AG09319 (cell line): ENCODE measurements around the gene ACSM2A.
"Not testable (repeated sequence)": the region's sequence is repeated elsewhere in the genome, so short reads cannot be mapped to it uniquely, and the experiment has no call there.

Experiments
- DNase-seq: peaks from one replicate; pipeline ENCODE4 v3.0.0-alpha.2; 2010; ENCODE audit warnings: low read depth; ENCODE audit errors: extremely low read depth
- TF ChIP-seq, protein P1 (sequence below): IDR thresholded peaks from 2 replicates; pipeline ENCODE4 v1.5.1; 2011; ENCODE audit warnings: low read depth, mild to moderate bottlenecking, inconsistent platforms, low read length, moderate library complexity

The ACSM2A gene

DNA sequence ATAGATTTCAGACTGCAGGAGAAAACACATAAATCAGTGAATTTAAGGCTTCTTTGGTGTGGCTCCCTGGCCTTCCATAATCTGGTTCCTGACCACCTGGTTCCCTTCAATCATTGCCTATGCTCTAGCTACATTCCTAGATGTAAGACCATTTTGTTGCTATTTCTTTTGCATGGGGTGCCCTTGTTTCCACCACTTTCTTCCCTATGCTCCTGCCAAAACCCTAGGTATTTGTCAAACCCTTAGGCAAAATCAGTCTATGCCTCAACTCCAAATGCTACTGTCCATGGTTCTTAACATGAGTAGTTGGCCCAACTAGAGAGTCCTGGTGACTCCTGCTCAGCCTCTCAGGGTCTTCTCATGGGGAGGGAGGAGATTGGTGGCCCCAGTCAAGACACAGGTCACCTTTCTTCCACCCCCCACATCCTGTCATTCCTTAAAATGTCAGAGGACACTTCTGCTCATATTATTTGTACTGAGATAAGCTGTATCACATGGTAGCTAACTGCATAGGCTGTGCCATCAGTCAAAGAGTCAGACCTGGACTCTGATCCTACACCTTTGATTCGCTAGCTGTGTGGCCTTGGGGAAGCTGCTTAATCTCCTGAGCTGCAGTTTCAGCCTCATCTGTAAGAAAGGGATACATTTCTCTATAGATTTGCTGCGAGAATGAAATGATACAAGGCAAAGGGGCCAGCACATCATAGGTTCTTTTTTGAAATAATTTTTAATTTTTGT is 27.0 kb upstream of the ACSM2A start:
- no peak for DNase-seq
- TF ChIP-seq, protein P1, sequence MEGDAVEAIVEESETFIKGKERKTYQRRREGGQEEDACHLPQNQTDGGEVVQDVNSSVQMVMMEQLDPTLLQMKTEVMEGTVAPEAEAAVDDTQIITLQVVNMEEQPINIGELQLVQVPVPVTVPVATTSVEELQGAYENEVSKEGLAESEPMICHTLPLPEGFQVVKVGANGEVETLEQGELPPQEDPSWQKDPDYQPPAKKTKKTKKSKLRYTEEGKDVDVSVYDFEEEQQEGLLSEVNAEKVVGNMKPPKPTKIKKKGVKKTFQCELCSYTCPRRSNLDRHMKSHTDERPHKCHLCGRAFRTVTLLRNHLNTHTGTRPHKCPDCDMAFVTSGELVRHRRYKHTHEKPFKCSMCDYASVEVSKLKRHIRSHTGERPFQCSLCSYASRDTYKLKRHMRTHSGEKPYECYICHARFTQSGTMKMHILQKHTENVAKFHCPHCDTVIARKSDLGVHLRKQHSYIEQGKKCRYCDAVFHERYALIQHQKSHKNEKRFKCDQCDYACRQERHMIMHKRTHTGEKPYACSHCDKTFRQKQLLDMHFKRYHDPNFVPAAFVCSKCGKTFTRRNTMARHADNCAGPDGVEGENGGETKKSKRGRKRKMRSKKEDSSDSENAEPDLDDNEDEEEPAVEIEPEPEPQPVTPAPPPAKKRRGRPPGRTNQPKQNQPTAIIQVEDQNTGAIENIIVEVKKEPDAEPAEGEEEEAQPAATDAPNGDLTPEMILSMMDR = no peak

DNA sequence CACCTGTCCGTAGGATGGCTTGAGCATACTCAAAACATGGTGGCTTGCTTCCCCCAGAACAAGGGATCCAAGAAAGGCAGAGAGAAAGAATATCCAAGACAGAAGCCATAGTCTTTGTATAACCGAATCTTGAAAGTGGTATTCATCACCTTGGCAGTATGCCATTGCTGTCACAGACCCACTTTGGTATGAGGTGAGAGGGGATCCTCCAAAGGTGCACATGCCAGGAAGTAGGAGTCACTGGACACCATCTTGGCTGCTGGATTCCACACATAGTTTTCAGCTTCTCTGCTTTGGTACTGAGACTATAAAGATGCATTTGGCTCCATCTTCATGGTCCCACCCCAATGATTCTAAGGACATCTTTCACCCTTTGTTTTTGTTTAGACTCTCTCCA is 23.9 kb upstream of the ACSM2A start:
- DNase-seq = not testable (repeated sequence)

DNA sequence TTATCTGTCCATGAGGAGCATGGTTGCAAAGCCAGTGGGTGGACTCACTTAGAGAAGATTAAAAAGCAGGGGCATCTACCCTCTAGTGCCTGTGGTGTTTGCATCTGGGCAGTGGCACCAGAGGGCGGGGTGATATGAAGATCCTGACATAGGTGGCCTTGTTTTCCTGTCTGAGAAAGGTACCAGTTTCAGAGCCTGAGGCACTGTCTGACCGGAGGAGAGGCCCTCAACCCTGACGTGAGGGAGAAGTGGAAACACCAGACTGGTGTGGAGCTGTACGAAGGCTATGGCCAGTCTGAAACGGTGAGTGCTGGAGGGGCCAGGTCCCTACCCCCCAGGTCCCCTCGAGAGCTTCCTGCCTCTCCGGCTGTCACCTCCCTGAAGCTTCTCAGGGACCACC is 21.8 kb upstream of the ACSM2A start:
- not testable (repeated sequence) for DNase-seq

DNA sequence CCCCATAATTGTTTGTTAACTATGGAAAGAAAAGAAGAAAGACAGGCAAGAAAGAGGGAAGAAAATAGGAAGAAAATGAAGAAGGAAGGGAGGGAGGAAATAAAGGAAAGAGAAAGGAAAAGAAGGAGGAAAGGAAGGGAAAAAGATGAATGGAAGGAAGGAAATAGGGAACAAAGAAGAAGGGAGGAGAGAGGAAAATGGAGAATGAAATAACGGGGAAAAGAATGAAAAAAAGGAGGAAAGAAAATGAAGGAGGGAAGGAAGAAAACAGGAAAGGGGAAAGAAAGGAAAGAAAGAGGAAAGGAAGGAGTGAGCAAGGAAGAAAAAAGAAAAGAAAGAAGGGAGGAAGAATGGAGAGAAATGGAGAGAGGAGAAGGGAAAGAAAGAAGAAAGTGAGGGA is 20.8 kb upstream of the ACSM2A start:
- not testable (repeated sequence) for DNase-seq

DNA sequence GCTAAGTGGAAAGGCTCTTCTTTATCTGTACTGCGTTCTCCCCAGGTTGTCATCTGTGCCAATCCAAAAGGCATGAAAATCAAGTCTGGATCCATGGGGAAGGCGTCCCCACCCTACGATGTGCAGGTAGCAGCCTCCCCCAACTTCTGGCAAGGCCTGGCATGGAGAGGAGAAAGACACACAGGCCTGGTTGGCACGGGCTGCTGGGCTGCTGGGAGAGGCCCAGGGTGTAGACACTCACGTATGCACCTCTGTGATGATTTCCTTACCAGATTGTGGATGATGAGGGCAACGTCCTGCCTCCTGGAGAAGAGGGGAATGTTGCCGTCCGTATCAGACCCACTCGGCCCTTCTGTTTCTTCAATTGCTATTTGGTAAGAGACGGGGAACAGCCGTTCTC is 20.4 kb upstream of the ACSM2A start:
- TF ChIP-seq, protein P1 = no peak
- no peak for DNase-seq

DNA sequence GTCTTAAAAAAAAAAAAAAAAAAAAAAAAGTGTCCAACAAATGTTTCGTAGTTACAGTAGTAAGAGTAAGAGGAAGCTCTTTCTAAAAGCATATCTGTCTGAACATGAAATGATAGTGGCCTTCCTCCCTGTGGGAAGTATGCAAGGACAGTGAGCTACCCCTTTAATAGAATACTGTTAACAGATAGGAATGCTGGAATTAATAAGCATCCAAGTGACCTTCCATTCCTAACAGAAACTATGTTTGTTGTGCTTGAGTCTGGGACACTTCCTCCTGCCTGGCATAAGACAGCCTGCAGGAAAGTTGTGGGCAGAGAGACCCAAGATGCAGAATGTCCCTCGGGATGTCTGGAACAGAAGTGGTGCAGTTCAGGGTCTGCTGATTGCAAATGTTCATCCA is 12.4 kb upstream of the ACSM2A start:
- DNase-seq = not testable (repeated sequence)

DNA sequence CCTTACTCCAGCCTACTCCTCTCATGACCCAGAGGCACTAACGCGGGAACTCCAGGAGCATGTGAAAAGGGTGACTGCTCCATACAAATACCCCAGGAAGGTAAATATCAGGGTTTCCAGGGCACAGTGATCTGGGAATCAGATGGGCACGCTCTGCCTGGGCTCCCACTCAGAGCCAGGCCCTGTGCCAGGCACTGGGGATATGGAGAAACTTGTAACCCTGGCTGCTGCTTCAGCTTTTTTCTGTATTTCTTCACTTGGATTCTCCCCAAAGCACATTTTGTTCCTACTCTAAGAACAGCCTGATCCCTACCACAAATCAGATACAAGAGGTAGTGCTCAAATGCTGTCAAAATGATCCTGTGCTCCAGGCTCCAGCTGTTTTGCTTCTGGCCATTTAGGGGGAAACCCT is 11.5 kb upstream of the ACSM2A start:
- DNase-seq = not testable (repeated sequence)

DNA sequence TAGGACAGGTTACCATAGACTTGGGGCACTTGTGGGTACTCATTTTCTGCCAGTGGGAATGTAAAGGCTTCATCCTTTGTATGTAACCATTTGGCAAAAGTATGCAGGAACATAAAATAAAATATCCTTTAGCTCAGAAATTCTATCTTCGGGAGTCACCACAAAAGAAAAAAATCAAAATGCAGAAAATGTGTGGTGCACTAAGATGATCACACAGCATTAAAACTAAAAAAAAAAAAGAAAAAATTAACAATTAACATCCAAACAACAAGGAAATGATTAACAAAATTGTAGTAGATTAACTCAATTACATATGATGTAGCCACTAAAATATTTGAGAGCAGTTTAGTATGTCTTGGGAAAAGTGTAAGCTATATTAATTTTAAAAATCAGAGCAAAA is 10.6 kb upstream of the ACSM2A start:
- DNase-seq = not testable (repeated sequence)

DNA sequence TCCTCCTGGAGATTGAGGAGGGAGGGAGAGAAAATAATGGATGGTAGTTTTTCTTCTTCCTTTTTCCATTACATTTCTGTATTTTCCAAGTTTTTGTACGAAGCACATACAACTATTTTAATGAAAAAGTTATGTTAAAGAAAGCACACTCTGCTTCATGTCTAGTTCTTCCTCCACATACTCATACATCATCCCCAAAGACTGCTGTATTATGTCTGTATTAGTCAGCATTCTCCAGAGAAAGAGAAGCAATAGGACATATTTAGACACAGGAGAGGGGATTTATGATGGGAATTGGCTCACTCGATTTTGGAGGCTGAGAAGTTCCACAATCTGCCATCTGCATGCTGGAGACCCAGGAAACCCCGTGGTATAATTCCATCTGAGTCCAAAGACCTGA is 10.1 kb upstream of the ACSM2A start:
- DNase-seq = no peak
- TF ChIP-seq, protein P1 = no peak

DNA sequence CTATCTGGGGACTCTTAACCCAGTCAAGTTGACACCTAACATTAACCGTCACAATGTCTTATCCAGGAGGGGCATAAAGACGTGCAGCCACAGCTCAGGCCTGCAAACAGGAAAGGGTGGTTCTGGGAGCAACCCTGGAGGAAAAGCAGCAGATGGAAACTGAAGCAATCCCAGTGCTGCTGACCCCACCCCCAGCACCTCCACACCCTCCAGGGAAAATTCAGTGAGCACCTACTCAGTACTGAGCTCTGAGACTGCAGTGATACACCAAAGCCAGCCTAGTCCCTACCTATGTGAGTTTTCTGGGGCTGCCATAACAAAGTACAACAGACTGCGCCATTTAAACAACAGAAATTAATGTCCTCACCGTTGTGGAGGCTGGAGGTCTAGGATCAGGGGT is 9.5 kb upstream of the ACSM2A start:
- not testable (repeated sequence) for DNase-seq

DNA sequence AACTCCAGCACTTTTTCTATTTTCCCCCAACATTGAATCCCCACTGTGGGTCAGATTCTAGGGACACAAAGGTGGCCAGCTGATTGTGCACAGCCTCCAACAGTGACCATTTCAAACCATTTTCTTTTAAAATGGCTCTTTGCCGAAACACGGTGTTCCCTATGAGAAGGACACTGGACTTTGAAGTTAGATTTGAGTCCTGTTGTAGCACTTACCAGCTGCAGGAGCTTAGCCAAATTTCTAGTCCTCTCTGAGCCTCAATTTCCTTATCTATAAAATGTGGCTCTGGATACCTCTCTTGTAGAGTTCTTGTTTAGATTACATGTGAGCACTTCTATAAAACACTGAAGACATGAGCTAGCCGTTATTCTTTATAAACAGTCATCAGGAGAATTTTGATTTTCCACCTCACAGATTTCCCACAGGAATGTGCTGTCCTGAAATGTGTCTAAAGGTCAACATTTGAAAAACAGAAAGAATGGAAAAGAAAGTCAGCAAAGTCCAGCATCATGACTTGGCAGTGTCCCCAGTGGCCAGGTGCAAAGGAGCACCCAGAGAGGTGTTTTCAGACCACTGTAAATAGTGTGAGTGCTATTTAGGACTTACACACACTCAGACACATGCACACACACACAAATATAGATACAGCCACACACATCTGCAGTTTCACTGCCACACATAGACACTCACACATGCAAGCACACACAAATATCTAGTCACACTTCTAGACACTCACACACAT is 4.5 kb upstream of the ACSM2A start:
- not testable (repeated sequence) for DNase-seq

DNA sequence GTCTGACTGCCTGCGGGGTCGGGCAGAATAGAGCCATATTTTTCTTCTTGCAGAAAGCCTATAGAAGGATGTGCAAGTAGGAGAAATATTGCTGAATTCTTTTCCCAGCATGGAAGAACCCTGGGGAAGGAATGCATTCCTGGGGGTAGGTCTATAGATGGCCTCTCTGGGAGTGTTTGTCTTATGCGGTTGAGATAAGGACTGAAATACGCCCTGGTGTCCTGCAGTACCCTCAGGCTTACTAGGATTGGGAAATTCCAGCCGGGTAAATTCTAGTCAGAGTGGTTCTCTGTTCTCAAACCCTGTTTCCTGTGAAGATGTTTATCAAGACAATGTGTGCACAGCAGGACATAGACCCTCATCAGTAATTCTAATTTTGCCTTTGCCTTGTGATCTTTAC is 2.3 kb downstream of the ACSM2A start:
- DNase-seq = not testable (repeated sequence)

DNA sequence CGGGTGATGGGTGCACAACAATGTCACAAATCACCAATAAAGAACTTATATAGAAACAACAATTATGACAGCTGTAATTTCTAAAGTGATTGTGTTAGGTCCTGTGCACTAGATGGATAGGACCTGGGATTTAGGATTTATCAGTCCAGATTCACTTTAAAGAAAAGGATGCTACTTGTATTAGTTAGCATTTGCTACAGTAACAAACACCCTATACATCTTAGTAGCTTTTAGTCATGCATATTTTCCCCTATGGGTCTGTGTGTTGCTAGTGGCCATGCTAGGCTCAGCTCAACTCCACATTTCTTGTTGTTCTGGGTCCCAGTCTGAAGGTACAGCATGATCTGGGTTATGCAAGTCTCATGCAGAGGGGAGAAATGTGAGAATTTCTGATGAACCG is 7.9 kb downstream of the ACSM2A start:
- not testable (repeated sequence) for DNase-seq

DNA sequence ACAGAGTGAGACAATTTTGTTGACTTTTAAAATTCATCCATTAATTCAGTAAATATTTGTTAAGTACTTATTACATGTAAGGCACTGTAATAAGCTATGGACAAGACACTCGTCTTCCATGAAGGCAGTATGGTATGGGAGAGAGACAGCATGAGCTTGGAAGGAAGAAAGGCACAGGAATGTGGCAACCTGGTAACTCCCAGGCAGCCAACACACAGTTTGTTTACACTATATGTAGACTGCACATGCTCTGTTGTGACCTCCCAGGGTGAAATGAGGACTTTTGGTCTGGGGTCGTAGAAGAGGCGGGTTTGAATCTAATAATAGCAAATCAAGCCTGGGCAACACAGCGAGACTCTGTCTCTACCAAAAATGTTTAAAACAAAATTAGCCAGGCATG is 9.0 kb downstream of the ACSM2A start:
- not testable (repeated sequence) for DNase-seq

DNA sequence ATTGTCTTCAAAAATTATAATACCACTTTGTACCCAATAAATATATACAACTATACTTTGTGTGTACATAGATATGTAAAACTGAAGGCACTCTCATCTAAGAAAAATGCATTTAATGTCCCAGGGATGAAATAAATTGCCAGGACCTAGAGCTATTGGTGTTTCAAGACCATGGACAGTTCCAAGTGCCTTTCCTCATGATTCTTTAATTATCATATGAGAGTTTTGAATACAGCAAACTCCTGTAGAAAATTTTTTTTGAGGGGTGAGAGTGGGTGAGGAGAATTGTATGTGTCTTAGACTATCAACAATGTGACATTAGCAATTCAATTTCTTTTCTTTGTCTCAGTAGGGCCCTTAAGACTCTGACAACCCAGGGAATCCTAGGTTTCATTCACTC is 17.6 kb downstream of the ACSM2A start:
- DNase-seq = not testable (repeated sequence)

DNA sequence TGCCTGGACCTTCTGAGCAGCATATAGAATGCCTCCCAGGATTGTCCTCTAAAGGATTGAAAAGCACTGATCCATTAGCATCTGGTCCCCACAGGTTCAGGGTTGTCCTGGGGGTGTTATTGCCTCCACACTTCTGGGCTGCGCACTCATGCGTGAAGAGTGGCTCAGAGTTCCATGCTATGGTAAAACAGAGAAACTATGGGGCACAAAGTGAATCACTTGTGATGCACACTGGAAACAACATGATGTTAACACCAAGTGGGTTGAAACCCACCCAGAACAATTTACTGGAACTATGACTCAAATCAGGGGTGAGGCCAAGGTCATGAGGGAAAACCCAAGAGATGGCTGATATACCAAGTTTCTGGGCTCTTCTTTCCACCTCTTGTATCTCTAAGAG is 18.6 kb downstream of the ACSM2A start:
- DNase-seq = not testable (repeated sequence)

DNA sequence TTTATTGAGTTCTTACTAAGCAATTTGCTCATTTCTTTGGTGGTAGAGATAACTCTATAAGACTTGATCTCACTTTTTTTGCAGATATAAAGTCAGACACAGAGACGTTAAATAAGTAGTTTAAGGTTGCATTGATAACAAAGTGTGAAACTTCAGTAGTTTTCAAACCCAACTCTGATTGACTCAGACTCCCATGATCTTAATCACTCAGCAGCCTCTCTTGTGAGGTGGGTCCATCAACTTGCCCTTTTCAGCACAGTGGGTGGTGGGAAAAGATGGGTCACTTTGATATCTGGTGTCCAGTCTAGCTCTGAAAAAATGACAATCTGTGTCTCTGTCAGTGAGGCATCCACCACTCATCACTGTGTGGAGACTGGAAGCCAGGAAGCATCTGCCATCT is 19.4 kb downstream of the ACSM2A start:
- DNase-seq = not testable (repeated sequence)
